A549 treated with AZD9567 at 1 μM for 4 hours (cell line): Measurements from ENCODE around the gene F8A3. TPM values are rescaled to one million over a fixed set of nuclear protein-coding genes. Genes with fewer than 3 reads are reported as not detected.

Source experiments
- total RNA-seq: library from RNA; stranded (reverse); fragments of 200-300 nt; extraction: Qiagen RNA extraction; gene quantifications from 5 replicates; pipeline ENCODE4 v1.2.3, GENCODE V29; 2022; ENCODE audit not compliant: insufficient read depth

The F8A3 gene
- 0.86 to 1.3 TPM (median 1.0 TPM) in 4 of 5 replicates, not detected in the other for total RNA-seq

DNA sequence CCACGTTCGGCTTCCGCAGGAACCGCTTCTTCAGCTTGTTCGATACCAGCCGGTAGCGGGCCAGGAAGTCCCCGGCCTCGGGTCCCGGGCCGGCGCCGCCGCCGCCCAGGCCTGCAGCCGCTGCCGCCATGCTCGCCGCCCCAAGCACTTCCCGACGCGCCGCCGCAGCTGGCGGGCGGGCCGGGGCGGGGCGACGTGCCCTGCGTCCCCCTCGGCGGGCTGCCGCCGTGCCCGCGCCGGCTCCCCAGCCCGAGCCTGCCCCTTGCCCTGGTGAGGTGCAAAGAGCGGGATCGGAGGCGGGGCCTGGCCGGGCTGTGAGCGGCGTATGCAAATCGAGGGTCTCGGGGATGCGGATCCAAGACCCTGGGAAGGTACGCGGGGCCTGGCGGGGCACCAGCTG lies at the start of gene F8A3:
F8A3 (minus strand) TSS at position 150 of the 400 bp plus-strand sequence; CDS start at position 130, 20 bp downstream.

Other genes with a start within 250 kb of the F8A3 start
- gene VBP1, start 242.2 kb downstream of the F8A3 start, total RNA-seq = 50.5 to 61.8 TPM (median 51.0 TPM) in 5 replicates
- 0.57 to 1.3 TPM (median 0.72 TPM) in 5 replicates for gene RAB39B, start 194.1 kb downstream of the F8A3 start, total RNA-seq
- 0.07 to 0.13 TPM (median 0.08 TPM) in 4 of 5 replicates, not detected in the other for gene CLIC2, start 124.0 kb downstream of the F8A3 start, total RNA-seq
- not detected in 5 replicates for gene F8A2, start 76.5 kb downstream of the F8A3 start, total RNA-seq
- gene SPRY3, start 154.0 kb upstream of the F8A3 start, total RNA-seq = 0.10 to 0.20 TPM (median 0.12 TPM) in 5 replicates
- gene TMLHE, start 154.3 kb upstream of the F8A3 start, total RNA-seq = 6.7 to 9.9 TPM (median 9.1 TPM) in 5 replicates